ENCODE results near the gene PSMG3.
A peak's percentile ranks its signal among the peaks of the same experiment; 100 is the strongest.

Gene PSMG3

DNA sequence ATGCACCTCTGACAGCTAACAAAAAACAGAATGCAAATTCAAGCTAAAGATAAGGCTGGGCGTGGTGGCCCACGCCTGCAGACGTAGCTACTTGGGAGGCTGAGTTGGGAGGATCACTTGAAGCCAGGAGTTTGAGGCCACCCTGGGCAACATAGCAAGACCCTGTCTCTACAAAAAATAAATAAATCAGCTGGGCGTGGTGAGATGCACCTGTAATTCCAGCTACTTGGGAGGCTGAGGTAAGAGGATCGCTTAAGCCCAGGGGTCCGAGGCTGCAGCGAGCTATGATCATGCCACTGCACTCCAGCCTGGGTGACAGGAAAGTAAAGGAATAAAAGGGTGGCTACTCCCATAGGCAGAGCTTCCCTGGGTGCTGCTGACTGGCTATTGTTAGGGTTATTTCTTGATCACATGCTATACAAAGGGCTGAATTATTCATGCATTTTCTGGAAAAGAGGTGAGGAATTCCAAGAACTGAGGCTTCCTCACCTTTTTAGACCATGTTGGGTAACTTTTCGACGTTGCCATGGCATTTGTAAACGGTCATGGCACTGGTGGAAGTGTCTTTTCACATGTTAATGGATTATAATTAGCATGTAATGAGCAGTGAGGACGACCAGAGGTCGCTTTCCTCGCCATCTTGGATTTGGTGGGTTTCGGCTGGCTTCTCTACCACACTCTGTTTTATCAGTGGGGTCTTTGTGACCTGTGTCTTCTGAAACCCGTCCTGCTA, 6.9 kb upstream of the PSMG3 start:
- no peak overlapping the region for H3K4me3 ChIP-seq (ENCODE audit: low read length)
- no peak for TF ChIP-seq ZNF274 (IDR thresholded peaks at IDR 0.05; ENCODE audit: low read depth, low read length)

DNA sequence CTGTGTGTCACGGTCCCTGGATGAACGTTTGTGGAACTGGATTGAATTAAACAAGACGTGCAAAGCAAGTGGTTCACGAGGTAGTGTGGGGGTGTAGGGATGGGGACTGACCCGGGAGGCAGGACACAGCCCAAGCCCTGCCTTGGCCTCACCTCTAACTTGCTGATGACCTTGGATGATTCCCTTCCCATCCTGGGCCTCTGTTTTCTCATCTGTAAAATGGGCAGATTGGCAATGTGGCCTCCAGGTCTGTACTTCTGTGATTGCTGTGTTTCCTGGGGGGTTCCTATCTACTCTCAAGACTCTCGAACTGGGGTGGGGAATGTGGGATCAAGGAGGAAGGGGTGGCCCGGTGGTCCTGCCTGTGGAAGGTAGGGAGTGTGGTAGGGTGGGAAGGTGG, 6.0 kb upstream of the PSMG3 start:
- H3K4me3 ChIP-seq (ENCODE audit: low read length) = no peak overlapping the region
- TF ChIP-seq ZNF274 (IDR thresholded peaks at IDR 0.05; ENCODE audit: low read depth, low read length) = no peak

DNA sequence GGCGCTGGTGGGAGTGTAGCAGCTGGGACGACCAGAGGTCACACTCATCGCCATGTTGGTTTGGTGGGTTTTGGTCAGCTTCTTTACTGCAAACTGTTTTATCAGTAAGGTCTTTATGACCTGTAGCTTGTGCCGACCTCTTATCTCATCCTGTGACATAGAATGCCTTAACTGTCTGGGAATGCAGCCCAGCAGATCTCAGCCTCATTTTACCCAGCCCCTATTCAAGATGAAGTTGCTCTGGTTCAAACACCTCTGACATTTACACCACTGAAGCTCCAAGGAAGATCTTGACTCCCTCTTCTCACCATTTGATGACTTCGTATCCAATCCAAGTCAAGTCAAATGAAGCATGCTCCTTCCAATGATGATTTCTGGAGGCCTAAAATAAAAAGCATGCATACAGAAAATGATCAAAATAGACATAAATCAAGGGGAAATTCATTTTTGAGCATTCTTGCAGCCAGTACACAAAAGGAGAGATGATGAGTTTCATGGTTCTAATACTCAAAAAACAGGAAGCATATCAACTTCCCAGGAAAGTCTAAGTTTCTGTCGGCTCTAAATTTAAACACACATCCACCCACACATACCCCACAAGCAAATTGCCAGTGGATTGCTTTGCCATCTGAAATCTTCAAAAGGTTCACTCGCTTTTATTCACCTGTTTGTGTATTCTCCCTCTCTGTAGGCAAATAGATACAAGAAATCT, 2.4 kb upstream of the PSMG3 start:
- no peak for TF ChIP-seq ZNF274 (IDR thresholded peaks at IDR 0.05; ENCODE audit: low read depth, low read length)
- no peak overlapping the region for H3K4me3 ChIP-seq (ENCODE audit: low read length)

DNA sequence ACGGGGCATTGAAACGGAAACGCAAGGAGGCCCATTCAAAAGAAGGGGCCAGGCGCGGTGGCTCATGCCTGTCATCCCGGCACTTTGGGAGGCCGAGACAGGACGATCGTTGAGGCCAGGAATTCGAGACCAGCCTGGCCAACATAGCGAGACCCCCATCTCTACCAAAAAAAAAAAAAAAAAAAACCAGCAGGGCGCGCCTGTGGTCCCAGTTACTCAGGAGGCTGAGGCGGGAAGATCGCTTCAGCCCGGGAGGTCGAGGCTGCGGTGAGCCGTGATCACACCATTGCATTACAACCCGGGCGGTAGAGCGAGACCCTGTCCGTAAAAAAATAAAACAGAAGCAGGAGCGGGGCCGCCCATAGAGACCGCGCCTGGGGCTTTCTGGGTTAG, 396 bp downstream of the PSMG3 start:
- no peak for TF ChIP-seq ZNF274 (IDR thresholded peaks at IDR 0.05; ENCODE audit: low read depth, low read length)
- peak overlapping the region; percentile 87 for H3K4me3 ChIP-seq (ENCODE audit: low read length)

DNA sequence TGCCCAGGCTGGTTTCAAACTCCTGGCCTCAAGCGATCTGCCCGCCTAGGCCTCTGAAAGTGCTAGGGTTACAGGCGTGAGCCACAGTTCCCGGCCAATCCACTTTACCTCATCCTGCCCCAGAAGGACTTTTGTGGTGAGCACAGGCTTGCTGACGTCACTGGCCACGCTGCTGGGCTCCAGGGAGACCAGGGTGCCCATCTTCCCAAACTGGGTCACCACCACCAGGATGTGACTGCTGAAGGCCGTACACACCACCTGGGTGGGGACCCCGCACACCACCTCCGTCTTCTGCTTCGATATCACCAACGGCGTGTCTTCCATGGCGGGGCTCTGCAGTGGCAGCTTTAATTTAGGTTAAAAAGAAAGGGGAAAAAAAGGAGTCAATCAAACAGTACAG, 816 bp downstream of the PSMG3 start:
- peak overlapping the region; percentile 87 for H3K4me3 ChIP-seq (ENCODE audit: low read length)
- no peak for TF ChIP-seq ZNF274 (IDR thresholded peaks at IDR 0.05; ENCODE audit: low read depth, low read length)

DNA sequence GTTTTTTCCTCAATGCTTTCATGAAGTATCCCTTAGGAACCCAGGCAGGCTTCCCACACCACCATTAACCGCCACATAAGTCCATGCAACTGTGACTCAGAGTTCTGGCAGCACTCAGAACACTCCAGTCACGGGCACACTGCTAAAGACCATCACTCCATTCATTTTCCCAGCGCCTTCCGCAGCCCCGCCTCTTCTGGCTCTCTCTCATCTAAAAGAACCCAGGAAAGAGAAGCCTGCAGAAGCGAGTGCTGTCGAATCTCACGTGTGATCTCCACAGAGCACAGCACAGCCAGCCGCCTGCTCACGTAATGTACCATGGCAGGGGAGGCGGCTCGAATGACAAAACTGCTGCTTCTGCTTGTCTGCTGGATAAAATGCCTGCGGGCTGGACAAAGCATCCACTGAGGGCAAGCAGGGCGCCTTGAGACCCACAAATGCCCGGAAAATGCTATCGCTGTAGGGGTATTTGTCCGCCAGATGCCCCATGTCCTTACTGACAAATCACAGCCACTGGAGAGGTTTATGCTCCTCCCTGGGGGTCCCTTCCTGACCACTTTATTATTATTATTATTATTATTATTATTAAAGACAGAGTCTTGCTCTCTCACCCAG, 1.8 kb downstream of the PSMG3 start:
- TF ChIP-seq ZNF274 (IDR thresholded peaks at IDR 0.05; ENCODE audit: low read depth, low read length) = no peak
- H3K4me3 ChIP-seq (ENCODE audit: low read length) = no peak overlapping the region

DNA sequence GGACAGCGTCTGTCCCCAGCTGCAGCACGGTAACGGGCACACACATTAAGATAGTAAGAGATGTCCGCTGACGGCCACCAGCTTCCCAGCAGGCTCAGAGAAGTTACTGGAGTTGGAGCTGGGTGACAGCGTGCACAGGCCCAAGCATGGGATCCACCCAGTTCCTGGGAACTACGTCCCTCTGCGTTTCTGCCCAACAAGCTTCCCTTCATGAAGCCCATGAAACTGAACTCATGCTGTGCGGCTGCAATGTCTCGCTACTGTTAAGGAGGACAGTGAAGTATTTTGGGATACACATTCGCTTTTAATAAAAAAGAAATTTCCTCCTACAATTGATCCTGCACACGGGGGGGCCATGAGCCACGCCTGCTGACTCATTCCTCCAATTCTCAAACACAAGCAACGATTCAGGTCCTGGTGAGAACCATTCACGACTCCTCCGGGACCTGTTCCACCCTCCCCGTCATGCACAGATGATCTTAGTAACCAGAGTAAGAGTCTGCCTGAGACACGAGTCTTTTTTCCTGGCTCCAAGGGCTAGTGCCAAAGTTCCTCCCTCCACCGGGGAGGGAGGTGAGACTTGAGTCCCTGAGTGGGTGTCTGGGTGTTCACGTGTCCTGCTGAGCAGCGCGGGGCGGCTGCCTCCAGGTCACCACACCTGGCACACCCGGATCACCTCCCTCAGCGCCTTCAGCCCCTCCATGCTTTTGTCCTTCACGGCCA, 2.6 kb downstream of the PSMG3 start:
- H3K4me3 ChIP-seq (ENCODE audit: low read length) = no peak overlapping the region
- TF ChIP-seq ZNF274 (IDR thresholded peaks at IDR 0.05; ENCODE audit: low read depth, low read length) = no peak

DNA sequence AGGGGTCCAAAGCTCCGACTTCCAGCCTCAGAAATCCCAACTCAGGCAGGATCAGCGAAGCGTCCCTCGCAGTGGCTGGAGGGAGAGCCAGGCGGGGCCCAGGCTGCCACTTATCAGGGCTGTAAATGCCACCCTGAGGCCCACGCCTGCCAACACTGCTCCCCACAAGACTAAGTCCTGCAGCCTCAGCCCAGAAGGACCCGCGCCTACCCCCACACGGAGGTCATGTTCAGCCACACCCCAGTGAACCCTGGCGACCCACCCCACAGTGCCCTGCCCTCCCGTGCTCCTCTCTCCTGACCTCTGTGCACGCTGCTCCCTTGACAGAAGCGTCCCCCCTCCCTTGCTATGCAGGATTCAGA, 3.2 kb downstream of the PSMG3 start:
- H3K4me3 ChIP-seq (ENCODE audit: low read length) = no peak overlapping the region
- TF ChIP-seq ZNF274 (IDR thresholded peaks at IDR 0.05; ENCODE audit: low read depth, low read length) = no peak

DNA sequence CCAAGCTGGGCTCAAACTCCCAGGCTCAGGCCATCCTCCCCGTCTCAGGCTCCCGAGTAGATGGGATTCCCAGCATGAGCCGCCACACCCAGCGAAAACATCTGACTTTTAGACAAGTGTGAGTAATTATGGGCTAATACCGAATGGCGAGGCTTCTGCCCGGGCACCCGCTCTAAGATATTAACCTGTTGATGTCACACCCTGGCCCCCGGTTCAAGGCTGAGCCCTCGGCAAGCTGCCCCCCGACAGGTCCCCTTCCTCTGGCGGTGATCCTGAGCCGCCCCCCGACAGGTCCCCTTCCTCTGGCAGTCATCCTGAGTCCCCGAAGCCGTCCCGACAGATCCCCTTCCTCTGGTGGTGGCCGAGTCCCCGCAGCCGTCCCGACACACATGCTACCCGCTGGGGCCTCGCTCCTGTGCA, 5.2 kb downstream of the PSMG3 start:
- H3K4me3 ChIP-seq (ENCODE audit: low read length) = no peak overlapping the region
- TF ChIP-seq ZNF274 (IDR thresholded peaks at IDR 0.05; ENCODE audit: low read depth, low read length) = no peak

DNA sequence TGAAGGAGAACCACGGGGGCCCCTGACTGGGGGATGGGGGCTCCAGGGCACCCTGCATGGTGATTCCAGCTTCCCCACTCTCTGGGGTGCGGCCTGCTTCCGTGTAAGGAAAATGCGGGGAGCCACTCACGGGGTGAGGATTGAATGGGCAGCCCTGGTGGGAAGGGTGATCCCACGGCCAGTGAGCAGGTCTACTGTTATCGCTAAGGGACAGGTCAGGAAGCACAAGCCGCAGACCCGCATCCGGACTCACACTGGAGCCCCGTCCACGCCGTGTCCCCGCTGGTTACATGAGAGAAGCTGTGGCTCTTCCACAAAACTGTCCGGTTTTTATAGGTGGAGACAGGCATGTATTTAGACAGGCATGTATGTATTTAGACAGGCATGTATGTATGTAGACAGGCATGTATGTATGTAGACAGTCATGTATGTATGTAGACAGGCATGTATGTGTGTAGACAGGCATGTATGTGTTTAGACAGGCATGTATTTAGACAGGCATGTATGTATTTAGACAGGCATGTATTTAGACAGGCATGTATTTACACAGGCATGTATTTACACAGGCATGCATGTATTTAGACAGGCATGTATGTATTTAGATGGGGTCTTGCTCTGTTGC, 5.7 kb downstream of the PSMG3 start:
- TF ChIP-seq ZNF274 (IDR thresholded peaks at IDR 0.05; ENCODE audit: low read depth, low read length) = no peak
- H3K4me3 ChIP-seq (ENCODE audit: low read length) = no peak overlapping the region

DNA sequence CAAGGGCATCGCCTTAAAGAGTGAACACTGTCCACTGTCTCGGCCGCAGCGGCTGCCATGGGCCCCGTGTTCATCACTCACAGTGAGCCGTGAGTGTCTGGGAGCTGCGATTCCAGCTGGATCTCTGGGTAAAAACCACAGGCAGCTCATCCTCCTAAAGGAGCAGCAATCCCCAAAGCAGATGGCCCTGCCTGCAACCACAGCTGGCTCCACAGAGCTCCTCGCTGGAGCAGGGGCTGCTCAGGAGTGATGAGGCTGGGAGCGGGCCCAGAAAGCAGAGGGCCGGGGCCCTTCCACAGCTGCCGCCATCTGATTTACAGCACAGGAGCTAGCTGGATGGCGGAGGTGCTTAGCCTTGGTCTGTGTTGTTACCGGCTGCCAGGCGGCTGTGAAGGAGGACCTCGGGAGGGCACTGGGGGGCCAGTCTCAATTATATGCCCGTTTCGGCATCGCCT, 7.2 kb downstream of the PSMG3 start:
- H3K4me3 ChIP-seq (ENCODE audit: low read length) = no peak overlapping the region
- TF ChIP-seq ZNF274 (IDR thresholded peaks at IDR 0.05; ENCODE audit: low read depth, low read length) = no peak

DNA sequence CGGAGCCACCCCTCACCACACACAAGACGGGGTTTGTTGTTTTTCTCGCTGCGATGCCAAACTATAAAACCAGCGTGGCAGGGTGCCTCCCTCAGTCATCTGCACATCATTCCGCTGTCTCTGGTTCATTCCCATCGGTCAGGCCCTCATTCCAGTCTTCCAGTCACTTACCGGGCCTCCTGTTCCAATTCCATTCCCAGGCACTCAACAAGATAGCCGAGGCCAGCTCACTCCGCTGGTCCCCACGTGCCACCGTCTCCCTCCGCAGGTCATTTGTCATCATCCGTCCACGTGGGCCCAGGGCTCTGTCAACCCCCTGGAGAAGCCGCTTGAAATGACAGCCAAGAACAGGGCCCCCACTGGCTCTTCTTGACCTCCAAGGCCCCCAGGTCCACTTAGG, 7.7 kb downstream of the PSMG3 start:
- no peak for TF ChIP-seq ZNF274 (IDR thresholded peaks at IDR 0.05; ENCODE audit: low read depth, low read length)
- no peak overlapping the region for H3K4me3 ChIP-seq (ENCODE audit: low read length)

DNA sequence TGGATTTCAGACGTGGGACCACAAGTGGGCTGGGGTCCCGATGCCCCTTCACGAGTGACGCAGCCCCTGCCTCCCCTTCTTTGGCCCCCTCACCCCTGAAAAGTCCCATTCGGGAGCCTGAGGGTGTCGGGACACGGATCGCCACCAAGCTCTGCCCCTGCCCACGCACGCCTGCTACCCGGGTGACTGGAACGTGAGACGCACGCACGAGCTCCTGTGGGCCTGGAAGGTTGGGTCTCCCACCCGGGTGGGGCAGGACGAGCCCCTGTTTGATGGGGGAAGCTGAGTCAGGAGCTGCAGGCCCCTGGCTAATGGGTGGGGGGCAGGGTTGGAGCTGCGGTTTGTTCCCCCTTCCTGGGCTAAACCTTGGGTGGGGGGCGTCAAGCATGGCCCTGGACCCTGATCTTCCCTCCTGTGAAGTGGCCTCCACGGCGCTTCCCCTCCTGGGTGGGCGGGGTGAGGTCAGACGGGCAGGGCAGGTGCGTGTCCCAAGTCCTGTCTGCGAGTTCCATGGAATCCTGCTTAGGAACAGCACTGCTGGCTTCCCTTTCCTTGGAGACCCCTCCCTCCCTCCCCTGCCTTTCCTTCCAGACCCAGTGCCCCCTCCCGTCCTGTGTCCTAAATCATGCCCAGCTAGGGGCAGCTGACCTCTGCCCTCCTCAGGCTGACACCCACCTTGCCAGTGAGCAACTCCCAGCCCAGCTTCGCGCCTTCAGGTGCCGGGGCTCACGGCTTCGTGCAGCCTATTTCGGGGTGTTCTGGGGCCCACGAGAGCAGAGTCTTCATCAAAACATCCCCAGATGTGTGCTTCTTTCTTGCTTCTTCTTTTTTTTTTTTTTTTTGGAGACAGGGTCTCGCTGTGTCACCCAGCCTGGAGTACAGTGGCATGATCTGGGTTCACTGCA, 8.5 kb downstream of the PSMG3 start:
- no peak for TF ChIP-seq ZNF274 (IDR thresholded peaks at IDR 0.05; ENCODE audit: low read depth, low read length)
- no peak overlapping the region for H3K4me3 ChIP-seq (ENCODE audit: low read length)
